Measurements from ENCODE around the gene ZNF544.
A peak's percentile ranks its signal among the peaks of the same experiment; 100 is the strongest.

ZNF544 gene

DNA sequence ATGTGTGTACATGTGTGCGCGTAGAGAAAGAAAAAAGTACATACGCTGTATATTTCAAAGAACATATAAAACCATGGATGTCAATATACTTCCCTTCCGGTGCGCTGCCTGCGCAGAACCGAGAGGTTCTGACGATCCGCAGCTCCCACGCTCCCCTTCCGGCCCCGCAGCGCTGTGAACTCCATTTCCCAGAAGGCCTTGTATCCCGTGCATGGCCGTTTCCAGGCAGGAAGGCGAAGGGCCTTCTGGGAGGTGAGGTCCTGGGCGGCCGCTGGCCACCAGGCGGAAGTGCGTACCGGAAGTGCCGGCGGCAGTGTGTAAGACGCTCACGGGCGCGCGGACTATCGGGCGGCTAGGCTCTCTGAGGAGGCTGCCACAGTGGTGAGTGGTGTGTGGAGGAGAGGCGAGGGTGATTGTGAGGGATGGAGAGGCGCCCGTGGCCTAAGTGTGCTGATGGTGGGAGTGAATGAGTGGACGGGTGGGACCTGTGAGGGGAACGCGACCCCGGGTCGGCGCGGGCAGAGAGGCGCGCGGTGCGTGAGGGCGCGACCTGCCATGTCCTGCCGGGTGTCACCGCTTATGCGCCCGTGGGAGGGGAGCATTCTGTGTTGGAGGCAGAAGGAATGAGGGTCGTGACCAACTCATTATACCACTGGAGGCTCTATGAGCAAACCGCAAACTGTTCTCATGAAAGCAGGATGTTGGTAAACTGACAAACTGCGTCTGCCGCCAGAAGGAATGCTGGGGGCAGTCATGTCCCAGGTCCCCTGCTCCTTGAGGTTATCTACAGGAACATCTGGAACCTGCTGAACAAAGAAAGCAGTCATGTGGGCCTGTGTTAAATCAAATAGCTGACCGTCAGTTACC is 76.6 kb downstream of the ZNF544 start, which contains the start of gene ERVK3-1:
ERVK3-1 (plus strand) TSS at position 313 of the 867 bp plus-strand sequence. CDS start 6,792 bp downstream, outside the sequence.
- H3K79me2 ChIP-seq (ENCODE audit: insufficient read depth, low read length) = peaks cover 10% of the 10 kb centered on the region; the same call in 1 of the 2 replicates
- H3K27me3 ChIP-seq (ENCODE audit: insufficient read depth, low read length) = no peaks in the 10 kb centered on the region
- no peaks in the 10 kb centered on the region for H3K9me2 ChIP-seq (ENCODE audit: low read depth, low read length)
- H3F3A ChIP-seq (ENCODE audit: insufficient read depth, low read length) = no peaks in the 10 kb centered on the region
- H3K9ac ChIP-seq (ENCODE audit: low read length) = peak within 1 kb of the TSS; percentile 74
- peak within 1 kb of the TSS; percentile 88 for H3K4me2 ChIP-seq (ENCODE audit: low read length)
- no peaks in the 10 kb centered on the region for H4K20me1 ChIP-seq (ENCODE audit: insufficient read depth, low read length)
- peak within 1 kb of the TSS; percentile 57; the same call in 1 of the 2 replicates for H2AFZ ChIP-seq (ENCODE audit: low read length)
- peaks cover 4% of the 10 kb centered on the region; the same call in 1 of the 2 replicates for H3K9me3 ChIP-seq (ENCODE audit: low read length)
- peaks cover 18% of the 10 kb centered on the region for H3K4me1 ChIP-seq (ENCODE audit: insufficient read depth, low read length, severe bottlenecking)
- H3K4me3 ChIP-seq (ENCODE audit: low read depth, low read length, poor library complexity, severe bottlenecking) = peak within 1 kb of the TSS; percentile 78
- TF ChIP-seq, protein P1, sequence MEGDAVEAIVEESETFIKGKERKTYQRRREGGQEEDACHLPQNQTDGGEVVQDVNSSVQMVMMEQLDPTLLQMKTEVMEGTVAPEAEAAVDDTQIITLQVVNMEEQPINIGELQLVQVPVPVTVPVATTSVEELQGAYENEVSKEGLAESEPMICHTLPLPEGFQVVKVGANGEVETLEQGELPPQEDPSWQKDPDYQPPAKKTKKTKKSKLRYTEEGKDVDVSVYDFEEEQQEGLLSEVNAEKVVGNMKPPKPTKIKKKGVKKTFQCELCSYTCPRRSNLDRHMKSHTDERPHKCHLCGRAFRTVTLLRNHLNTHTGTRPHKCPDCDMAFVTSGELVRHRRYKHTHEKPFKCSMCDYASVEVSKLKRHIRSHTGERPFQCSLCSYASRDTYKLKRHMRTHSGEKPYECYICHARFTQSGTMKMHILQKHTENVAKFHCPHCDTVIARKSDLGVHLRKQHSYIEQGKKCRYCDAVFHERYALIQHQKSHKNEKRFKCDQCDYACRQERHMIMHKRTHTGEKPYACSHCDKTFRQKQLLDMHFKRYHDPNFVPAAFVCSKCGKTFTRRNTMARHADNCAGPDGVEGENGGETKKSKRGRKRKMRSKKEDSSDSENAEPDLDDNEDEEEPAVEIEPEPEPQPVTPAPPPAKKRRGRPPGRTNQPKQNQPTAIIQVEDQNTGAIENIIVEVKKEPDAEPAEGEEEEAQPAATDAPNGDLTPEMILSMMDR (IDR thresholded peaks at IDR 0.05; ENCODE audit: low read length) = no peak
- TF ChIP-seq EZH2 (IDR thresholded peaks at IDR 0.05; ENCODE audit: borderline replicate concordance, low read length) = no peak
- peaks cover 72% of the 10 kb centered on the region for H3K36me3 ChIP-seq (ENCODE audit: insufficient read depth, low read length)
- H3K27ac ChIP-seq (ENCODE audit: low read depth, low read length, poor library complexity, severe bottlenecking) = peak within 1 kb of the TSS; percentile 36

DNA sequence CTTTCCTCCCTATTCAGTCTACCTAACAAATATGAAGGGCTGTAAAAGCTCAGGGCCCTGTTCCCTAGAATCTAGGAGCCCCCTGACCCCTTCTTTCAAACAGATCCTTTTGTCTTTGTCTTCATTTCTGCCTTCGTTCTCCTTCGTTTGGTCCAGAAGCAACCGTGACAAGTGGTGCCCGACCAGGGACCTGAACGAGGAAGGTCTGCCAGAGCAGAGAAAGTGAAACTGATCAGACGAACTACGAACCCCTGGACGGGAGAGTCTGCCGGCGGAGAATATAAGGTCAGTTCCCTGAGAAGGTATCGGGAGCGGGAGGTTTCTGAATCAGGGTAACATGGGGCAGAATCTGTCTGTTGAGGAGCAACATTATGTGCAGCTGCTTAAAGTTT is 77.2 kb downstream of the ZNF544 start:
- H4K20me1 ChIP-seq (ENCODE audit: insufficient read depth, low read length) = no peaks in the 10 kb centered on the region
- H3K27me3 ChIP-seq (ENCODE audit: insufficient read depth, low read length) = no peaks in the 10 kb centered on the region
- H3K9me2 ChIP-seq (ENCODE audit: low read depth, low read length) = no peaks in the 10 kb centered on the region
- peak overlapping the region; percentile 78 for H3K4me3 ChIP-seq (ENCODE audit: low read depth, low read length, poor library complexity, severe bottlenecking)
- H2AFZ ChIP-seq (ENCODE audit: low read length) = no peak overlapping the region
- H3K4me2 ChIP-seq (ENCODE audit: low read length) = peak overlapping the region; percentile 88
- peak overlapping the region; percentile 74 for H3K9ac ChIP-seq (ENCODE audit: low read length)
- no peak overlapping the region for H3K27ac ChIP-seq (ENCODE audit: low read depth, low read length, poor library complexity, severe bottlenecking)
- peaks cover 66% of the 10 kb centered on the region for H3K36me3 ChIP-seq (ENCODE audit: insufficient read depth, low read length)
- peaks cover 10% of the 10 kb centered on the region; the same call in 1 of the 2 replicates for H3K79me2 ChIP-seq (ENCODE audit: insufficient read depth, low read length)
- H3K9me3 ChIP-seq (ENCODE audit: low read length) = no peaks in the 10 kb centered on the region; the same call in 1 of the 2 replicates
- TF ChIP-seq, protein P1 (IDR thresholded peaks at IDR 0.05; ENCODE audit: low read length) = no peak
- no peak for TF ChIP-seq EZH2 (IDR thresholded peaks at IDR 0.05; ENCODE audit: borderline replicate concordance, low read length)
- no peaks in the 10 kb centered on the region for H3F3A ChIP-seq (ENCODE audit: insufficient read depth, low read length)
- peaks cover 18% of the 10 kb centered on the region for H3K4me1 ChIP-seq (ENCODE audit: insufficient read depth, low read length, severe bottlenecking)

DNA sequence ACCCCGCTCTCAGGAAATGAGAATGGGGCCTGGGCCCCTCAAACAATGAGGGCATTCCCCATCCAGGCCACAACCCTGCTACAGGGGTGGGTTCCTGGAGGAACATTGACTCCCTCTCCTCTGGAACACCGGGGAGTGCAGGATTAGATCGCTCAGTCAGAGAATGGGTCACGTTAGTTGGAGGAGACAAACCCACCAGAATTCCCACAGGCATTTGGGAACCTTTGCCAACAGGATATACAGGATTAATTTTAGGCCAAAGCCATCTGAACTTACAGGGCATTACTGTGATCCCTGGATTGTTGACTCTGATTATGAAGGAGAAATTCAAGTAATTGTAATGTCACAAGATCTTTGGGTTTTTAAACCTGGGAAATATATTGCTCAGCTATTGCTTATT is 79.0 kb downstream of the ZNF544 start:
- no peaks in the 10 kb centered on the region for H4K20me1 ChIP-seq (ENCODE audit: insufficient read depth, low read length)

More for the DNA sequence above, 79.0 kb downstream of the ZNF544 start:
- H3K27me3 ChIP-seq (ENCODE audit: insufficient read depth, low read length) = no peaks in the 10 kb centered on the region
- TF ChIP-seq, protein P1 (IDR thresholded peaks at IDR 0.05; ENCODE audit: low read length) = no peak
- no peak for TF ChIP-seq EZH2 (IDR thresholded peaks at IDR 0.05; ENCODE audit: borderline replicate concordance, low read length)
- no peaks in the 10 kb centered on the region for H3F3A ChIP-seq (ENCODE audit: insufficient read depth, low read length)
- no peak overlapping the region for H3K27ac ChIP-seq (ENCODE audit: low read depth, low read length, poor library complexity, severe bottlenecking)
- H2AFZ ChIP-seq (ENCODE audit: low read length) = no peak overlapping the region
- H3K9me2 ChIP-seq (ENCODE audit: low read depth, low read length) = no peaks in the 10 kb centered on the region
- H3K4me3 ChIP-seq (ENCODE audit: low read depth, low read length, poor library complexity, severe bottlenecking) = no peak overlapping the region
- H3K4me2 ChIP-seq (ENCODE audit: low read length) = no peak overlapping the region
- peaks cover 4% of the 10 kb centered on the region; the same call in 1 of the 2 replicates for H3K9me3 ChIP-seq (ENCODE audit: low read length)
- H3K4me1 ChIP-seq (ENCODE audit: insufficient read depth, low read length, severe bottlenecking) = peaks cover 18% of the 10 kb centered on the region
- no peak overlapping the region for H3K9ac ChIP-seq (ENCODE audit: low read length)
- H3K79me2 ChIP-seq (ENCODE audit: insufficient read depth, low read length) = peaks cover 10% of the 10 kb centered on the region; the same call in 1 of the 2 replicates
- H3K36me3 ChIP-seq (ENCODE audit: insufficient read depth, low read length) = peaks cover 65% of the 10 kb centered on the region
